ENCODE results near the gene FOXP4. TPM values are rescaled to one million over a fixed set of nuclear protein-coding genes. Genes with fewer than 3 reads are reported as not detected.

FOXP4 gene
- total and polyA plus RNA-seq, 2 of the 13 experiments (the other 11 are each of a cell fraction or from before 2014, with no cell fraction given), result 11.0 to 12.4 TPM

GRCh38 chr6:41519745-41520699 lies 26.2 kb upstream of the FOXP4 start (continued):
- TF ChIP-seq, protein P1, sequence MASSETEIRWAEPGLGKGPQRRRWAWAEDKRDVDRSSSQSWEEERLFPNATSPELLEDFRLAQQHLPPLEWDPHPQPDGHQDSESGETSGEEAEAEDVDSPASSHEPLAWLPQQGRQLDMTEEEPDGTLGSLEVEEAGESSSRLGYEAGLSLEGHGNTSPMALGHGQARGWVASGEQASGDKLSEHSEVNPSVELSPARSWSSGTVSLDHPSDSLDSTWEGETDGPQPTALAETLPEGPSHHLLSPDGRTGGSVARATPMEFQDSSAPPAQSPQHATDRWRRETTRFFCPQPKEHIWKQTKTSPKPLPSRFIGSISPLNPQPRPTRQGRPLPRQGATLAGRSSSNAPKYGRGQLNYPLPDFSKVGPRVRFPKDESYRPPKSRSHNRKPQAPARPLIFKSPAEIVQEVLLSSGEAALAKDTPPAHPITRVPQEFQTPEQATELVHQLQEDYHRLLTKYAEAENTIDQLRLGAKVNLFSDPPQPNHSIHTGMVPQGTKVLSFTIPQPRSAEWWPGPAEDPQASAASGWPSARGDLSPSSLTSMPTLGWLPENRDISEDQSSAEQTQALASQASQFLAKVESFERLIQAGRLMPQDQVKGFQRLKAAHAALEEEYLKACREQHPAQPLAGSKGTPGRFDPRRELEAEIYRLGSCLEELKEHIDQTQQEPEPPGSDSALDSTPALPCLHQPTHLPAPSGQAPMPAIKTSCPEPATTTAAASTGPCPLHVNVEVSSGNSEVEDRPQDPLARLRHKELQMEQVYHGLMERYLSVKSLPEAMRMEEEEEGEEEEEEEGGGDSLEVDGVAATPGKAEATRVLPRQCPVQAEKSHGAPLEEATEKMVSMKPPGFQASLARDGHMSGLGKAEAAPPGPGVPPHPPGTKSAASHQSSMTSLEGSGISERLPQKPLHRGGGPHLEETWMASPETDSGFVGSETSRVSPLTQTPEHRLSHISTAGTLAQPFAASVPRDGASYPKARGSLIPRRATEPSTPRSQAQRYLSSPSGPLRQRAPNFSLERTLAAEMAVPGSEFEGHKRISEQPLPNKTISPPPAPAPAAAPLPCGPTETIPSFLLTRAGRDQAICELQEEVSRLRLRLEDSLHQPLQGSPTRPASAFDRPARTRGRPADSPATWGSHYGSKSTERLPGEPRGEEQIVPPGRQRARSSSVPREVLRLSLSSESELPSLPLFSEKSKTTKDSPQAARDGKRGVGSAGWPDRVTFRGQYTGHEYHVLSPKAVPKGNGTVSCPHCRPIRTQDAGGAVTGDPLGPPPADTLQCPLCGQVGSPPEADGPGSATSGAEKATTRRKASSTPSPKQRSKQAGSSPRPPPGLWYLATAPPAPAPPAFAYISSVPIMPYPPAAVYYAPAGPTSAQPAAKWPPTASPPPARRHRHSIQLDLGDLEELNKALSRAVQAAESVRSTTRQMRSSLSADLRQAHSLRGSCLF (CRISPR knock-in tag; IDR thresholded peaks at IDR 0.05; ENCODE audit: borderline replicate concordance), result 0 out of 2 replicates have a peak, but pooled peaks have one; percentile 45
- TF ChIP-seq HMG20A (CRISPR knock-in tag; IDR thresholded peaks at IDR 0.05; ENCODE audit: borderline replicate concordance) (peak; percentile 73; the same call in 1 of the 2 replicates), TP53 (CRISPR knock-in tag; conservative IDR thresholded peaks at IDR 0.05) (0 out of 2 replicates have a peak, but pooled peaks have one; percentile 63), ZNF331 (CRISPR knock-in tag; IDR thresholded peaks at IDR 0.05) (peak; percentile 73), GATAD2A (CRISPR knock-in tag; IDR thresholded peaks at IDR 0.05) (peak; percentile 92), ZNF678 (CRISPR knock-in tag; IDR thresholded peaks at IDR 0.05) (0 out of 2 replicates have a peak, but pooled peaks have one; percentile 79), HDAC2 (CRISPR knock-in tag; IDR thresholded peaks at IDR 0.05) (peak; percentile 88), AGO1 (IDR thresholded peaks at IDR 0.05; ENCODE audit: low read depth, low read length, poor library complexity, severe bottlenecking) (no peak), MZF1 (CRISPR knock-in tag; IDR thresholded peaks at IDR 0.05; ENCODE audit: borderline replicate concordance) (no peak), HDAC1 (CRISPR knock-in tag; IDR thresholded peaks at IDR 0.05) (peak; percentile 86), GTF3A (CRISPR knock-in tag; conservative IDR thresholded peaks at IDR 0.05) (peak; percentile 16), ZNF235 (CRISPR knock-in tag; IDR thresholded peaks at IDR 0.05; ENCODE audit: borderline replicate concordance) (peak; percentile 35; the same call in 1 of the 2 replicates), RBFOX2 (IDR thresholded peaks at IDR 0.05; ENCODE audit: low read depth, low read length) (0 out of 2 replicates have a peak, but pooled peaks have one; percentile 5), ZNF121 (CRISPR knock-in tag; IDR thresholded peaks at IDR 0.05) (no peak; the same call in 1 of the 2 replicates), SRSF1 (optimal IDR thresholded peaks at IDR 0.05; ENCODE audit: low read depth, low read length) (peak; percentile 58), TARDBP (CRISPR knock-in tag; IDR thresholded peaks at IDR 0.05) (peak; percentile 84), MXD1 (CRISPR knock-in tag; IDR thresholded peaks at IDR 0.05) (peak; percentile 7; the same call in 1 of the 2 replicates), ZNF552 (CRISPR knock-in tag; IDR thresholded peaks at IDR 0.05; ENCODE audit: borderline replicate concordance) (0 out of 2 replicates have a peak, but pooled peaks have one; percentile 71), SAFB2 (CRISPR knock-in tag; IDR thresholded peaks at IDR 0.05; ENCODE audit: borderline replicate concordance, low read depth) (peak; percentile 22; the same call in 1 of the 2 replicates), FOXA1 (IDR thresholded peaks at IDR 0.05) (no peak), FOXA1 (CRISPR knock-in tag; IDR thresholded peaks at IDR 0.05) (peak; percentile 87), ZBTB37 (CRISPR knock-in tag; IDR thresholded peaks at IDR 0.05) (peak; percentile 49; the same call in 1 of the 2 replicates)

Measured in HepG2 (cell line).